Measurements from ENCODE around the gene TKFC. TPM values are rescaled to one million over a fixed set of nuclear protein-coding genes. Genes with fewer than 3 reads are reported as not detected.

TKFC gene
- total RNA-seq, 1 experiment from 2014 or later = 79.6 TPM

DNA sequence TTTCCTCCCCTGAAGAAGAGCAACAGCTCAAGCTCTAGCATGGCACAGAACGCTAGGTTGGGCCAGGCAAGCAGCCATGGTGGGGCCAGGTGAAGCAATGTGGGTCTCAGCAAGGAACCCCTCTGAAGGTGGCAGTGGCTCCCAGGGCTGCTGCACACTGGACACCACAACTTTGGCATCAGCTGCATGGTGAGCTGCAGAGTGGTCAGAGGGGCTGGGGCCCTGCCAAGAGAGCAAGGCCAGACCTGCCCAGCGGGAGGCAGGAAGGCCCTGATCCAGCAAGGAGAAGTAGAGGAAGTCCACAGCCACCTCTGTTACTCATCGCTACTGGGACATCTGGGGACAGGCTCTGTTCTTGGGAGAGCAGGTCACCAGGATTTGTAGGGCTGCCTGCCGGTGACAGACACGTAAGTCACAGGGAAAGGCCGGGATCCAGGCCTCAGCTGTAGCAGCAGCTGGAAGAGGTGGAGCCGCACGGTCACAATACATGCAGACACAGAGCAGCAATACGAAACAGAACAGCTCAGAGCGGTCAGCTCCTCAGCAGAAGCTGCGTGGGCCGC lies 16.2 kb downstream of the TKFC start:
- ATAC-seq (no peak), DNase-seq (ENCODE audit: low read depth, low spot score) (no peak)
- 0 out of 2 replicates have a peak, but pooled peaks cover 2% of the 10 kb centered on the region for H3K36me3 ChIP-seq (ENCODE audit: control insufficient read depth, insufficient read depth, low read length)
- in situ Hi-C loops (cut with HindIII; ENCODE audit: low pct_unique_long_range_greater_than_20kb, low sequenced_read_pairs) = no loop called here
- ChIA-PET CTCF (no interaction called here), POLR2A (no interaction called here)
- BruUV-seq (replicated peaks) = no TSS peak
- no peaks in the 10 kb centered on the region for H3K9me3 ChIP-seq (ENCODE audit: control insufficient read depth, insufficient read depth, low read depth, low read length)
- no peaks in the 10 kb centered on the region for H3K27me3 ChIP-seq (ENCODE audit: control insufficient read depth, insufficient read depth, low read length)
- intact Hi-C loops (cut with micrococcal nuclease; ENCODE audit: unreplicated experiment) = no loop called here
- TF ChIP-seq POLR2AphosphoS5 (IDR thresholded peaks at IDR 0.05; ENCODE audit: low read depth, low read length) (no peak), SIN3A (IDR thresholded peaks at IDR 0.05; ENCODE audit: borderline replicate concordance, insufficient read depth, low read depth, low read length) (no peak), REST (IDR thresholded peaks at IDR 0.05; ENCODE audit: insufficient read depth in 1 of 2, low read depth in 2 of 2, low read length in 1 of 2) (no peak), TCF7L2 (IDR thresholded peaks at IDR 0.05; ENCODE audit: low read depth, low read length) (no peak)
- TF ChIP-seq, protein P1, sequence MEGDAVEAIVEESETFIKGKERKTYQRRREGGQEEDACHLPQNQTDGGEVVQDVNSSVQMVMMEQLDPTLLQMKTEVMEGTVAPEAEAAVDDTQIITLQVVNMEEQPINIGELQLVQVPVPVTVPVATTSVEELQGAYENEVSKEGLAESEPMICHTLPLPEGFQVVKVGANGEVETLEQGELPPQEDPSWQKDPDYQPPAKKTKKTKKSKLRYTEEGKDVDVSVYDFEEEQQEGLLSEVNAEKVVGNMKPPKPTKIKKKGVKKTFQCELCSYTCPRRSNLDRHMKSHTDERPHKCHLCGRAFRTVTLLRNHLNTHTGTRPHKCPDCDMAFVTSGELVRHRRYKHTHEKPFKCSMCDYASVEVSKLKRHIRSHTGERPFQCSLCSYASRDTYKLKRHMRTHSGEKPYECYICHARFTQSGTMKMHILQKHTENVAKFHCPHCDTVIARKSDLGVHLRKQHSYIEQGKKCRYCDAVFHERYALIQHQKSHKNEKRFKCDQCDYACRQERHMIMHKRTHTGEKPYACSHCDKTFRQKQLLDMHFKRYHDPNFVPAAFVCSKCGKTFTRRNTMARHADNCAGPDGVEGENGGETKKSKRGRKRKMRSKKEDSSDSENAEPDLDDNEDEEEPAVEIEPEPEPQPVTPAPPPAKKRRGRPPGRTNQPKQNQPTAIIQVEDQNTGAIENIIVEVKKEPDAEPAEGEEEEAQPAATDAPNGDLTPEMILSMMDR (IDR thresholded peaks at IDR 0.05) = no peak
- H3K4me1 ChIP-seq (ENCODE audit: control insufficient read depth, insufficient read depth, low read length) = no peaks in the 10 kb centered on the region; the same call in 1 of the 2 replicates
- H3K4me3 ChIP-seq (ENCODE audit: low read depth in 2 of 2, low read length in 2 of 2) = no peak overlapping the region
- H3K27ac ChIP-seq (ENCODE audit: low read length) = no peak overlapping the region

DNA sequence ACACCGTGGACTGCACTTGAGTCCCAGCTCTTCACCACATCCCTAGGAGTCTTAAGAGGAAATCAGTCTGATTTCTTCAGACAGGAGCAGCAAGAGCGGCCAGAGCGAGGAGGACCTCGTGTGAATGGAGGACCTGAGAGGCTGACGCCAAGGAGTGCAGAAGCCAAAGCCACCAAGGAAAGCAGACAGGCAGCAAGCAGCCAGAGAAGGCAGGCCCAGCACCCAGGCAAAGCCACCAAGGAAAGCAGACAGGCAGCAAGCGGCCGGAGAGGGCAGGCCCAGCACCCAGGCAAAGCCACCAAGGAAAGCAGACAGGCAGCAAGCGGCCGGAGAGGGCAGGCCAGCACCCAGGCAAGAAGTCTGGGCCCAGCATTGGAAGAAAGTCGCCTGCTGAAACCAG lies 16.9 kb downstream of the TKFC start:
- H3K4me3 ChIP-seq (ENCODE audit: low read depth in 2 of 2, low read length in 2 of 2) = no peak overlapping the region
- H3K27me3 ChIP-seq (ENCODE audit: control insufficient read depth, insufficient read depth, low read length) = no peaks in the 10 kb centered on the region
- no TSS peak for BruUV-seq (replicated peaks)
- intact Hi-C loops (cut with micrococcal nuclease; ENCODE audit: unreplicated experiment) (no loop called here), in situ Hi-C loops (cut with HindIII; ENCODE audit: low pct_unique_long_range_greater_than_20kb, low sequenced_read_pairs) (no loop called here)
- no peak overlapping the region for H3K27ac ChIP-seq (ENCODE audit: low read length)
- H3K9me3 ChIP-seq (ENCODE audit: control insufficient read depth, insufficient read depth, low read depth, low read length) = no peaks in the 10 kb centered on the region
- no peak for TF ChIP-seq TCF7L2 (IDR thresholded peaks at IDR 0.05; ENCODE audit: low read depth, low read length)
- TF ChIP-seq POLR2AphosphoS5 (IDR thresholded peaks at IDR 0.05; ENCODE audit: low read depth, low read length) = no peak
- no peak for TF ChIP-seq SIN3A (IDR thresholded peaks at IDR 0.05; ENCODE audit: borderline replicate concordance, insufficient read depth, low read depth, low read length)
- no peak for TF ChIP-seq REST (IDR thresholded peaks at IDR 0.05; ENCODE audit: insufficient read depth in 1 of 2, low read depth in 2 of 2, low read length in 1 of 2)
- TF ChIP-seq, protein P1 (IDR thresholded peaks at IDR 0.05) = no peak
- ATAC-seq = no peak
- DNase-seq (ENCODE audit: low read depth, low spot score) = no peak
- ChIA-PET POLR2A (no interaction called here), CTCF (no interaction called here)
- no peaks in the 10 kb centered on the region; the same call in 1 of the 2 replicates for H3K4me1 ChIP-seq (ENCODE audit: control insufficient read depth, insufficient read depth, low read length)
- H3K36me3 ChIP-seq (ENCODE audit: control insufficient read depth, insufficient read depth, low read length) = 0 out of 2 replicates have a peak, but pooled peaks cover 2% of the 10 kb centered on the region
